Measurements from ENCODE around the gene WDR70.
A peak's percentile ranks its signal among the peaks of the same experiment; 100 is the strongest.
"Not testable (repeated sequence)": the region's sequence is repeated elsewhere in the genome, so short reads cannot be mapped to it uniquely, and the experiment has no call there.

Gene WDR70

GRCh38 chr5:37379100-37379628 lies at the start of gene WDR70:
WDR70 (plus strand) TSS chr5:37379318; CDS start chr5:37379368, 50 bp downstream.
- in situ Hi-C loops (cut with HindIII; ENCODE audit: low pct_ligation_motif_present, low pct_unique_long_range_greater_than_20kb, low sequenced_read_pairs) = not testable (repeated sequence)
- peak; percentile 83 for DNase-seq

GRCh38 chr5:37334754-37335153 lies 44.4 kb upstream of the WDR70 start:
- in situ Hi-C loops (cut with HindIII; ENCODE audit: low pct_ligation_motif_present, low pct_unique_long_range_greater_than_20kb, low sequenced_read_pairs); DNase-seq: not testable (repeated sequence)

GRCh38 chr5:37342741-37343140 lies 36.4 kb upstream of the WDR70 start:
- DNase-seq; in situ Hi-C loops (cut with HindIII; ENCODE audit: low pct_ligation_motif_present, low pct_unique_long_range_greater_than_20kb, low sequenced_read_pairs): not testable (repeated sequence)

- no peak for DNase-seq
- in situ Hi-C loops (cut with HindIII; ENCODE audit: low pct_ligation_motif_present, low pct_unique_long_range_greater_than_20kb, low sequenced_read_pairs) = no loop called here
These were observed 24.0 kb upstream of the WDR70 start for GRCh38 chr5:37355161-37355560.

GRCh38 chr5:37370550-37370863 lies 8.6 kb upstream of the WDR70 start:
- in situ Hi-C loops (cut with HindIII; ENCODE audit: low pct_ligation_motif_present, low pct_unique_long_range_greater_than_20kb, low sequenced_read_pairs) = no loop called here
- peak; percentile 8 for DNase-seq

- in situ Hi-C loops (cut with HindIII; ENCODE audit: low pct_ligation_motif_present, low pct_unique_long_range_greater_than_20kb, low sequenced_read_pairs) = no loop called here
- DNase-seq = peak; percentile 94
These were observed 8.0 kb upstream of the WDR70 start, which contains the start of gene NUP155 for GRCh38 chr5:37370864-37371726. NUP155 (minus strand) TSS chr5:37371106; CDS start chr5:37370977, 129 bp downstream.

- no peak for DNase-seq
- in situ Hi-C loops (cut with HindIII; ENCODE audit: low pct_ligation_motif_present, low pct_unique_long_range_greater_than_20kb, low sequenced_read_pairs) = no loop called here
These were observed 4.0 kb upstream of the WDR70 start for GRCh38 chr5:37375091-37375490.

- DNase-seq; in situ Hi-C loops (cut with HindIII; ENCODE audit: low pct_ligation_motif_present, low pct_unique_long_range_greater_than_20kb, low sequenced_read_pairs): not testable (repeated sequence)
These were observed 1.1 kb upstream of the WDR70 start for GRCh38 chr5:37378066-37378465.

- no peak for DNase-seq
These were observed 12.5 kb downstream of the WDR70 start for GRCh38 chr5:37391591-37391990.

GRCh38 chr5:37396352-37396751 lies 17.2 kb downstream of the WDR70 start:
- in situ Hi-C loops (cut with HindIII; ENCODE audit: low pct_ligation_motif_present, low pct_unique_long_range_greater_than_20kb, low sequenced_read_pairs) = no loop called here
- no peak for DNase-seq

More at GRCh38 chr5:37391591-37391990, 12.5 kb downstream of the WDR70 start:
- in situ Hi-C loops (cut with HindIII; ENCODE audit: low pct_ligation_motif_present, low pct_unique_long_range_greater_than_20kb, low sequenced_read_pairs) = no loop called here

GRCh38 chr5:37400501-37400900 lies 21.4 kb downstream of the WDR70 start:
- in situ Hi-C loops (cut with HindIII; ENCODE audit: low pct_ligation_motif_present, low pct_unique_long_range_greater_than_20kb, low sequenced_read_pairs) = no loop called here
- no peak for DNase-seq

GRCh38 chr5:37412515-37412914 lies 33.4 kb downstream of the WDR70 start:
- in situ Hi-C loops (cut with HindIII; ENCODE audit: low pct_ligation_motif_present, low pct_unique_long_range_greater_than_20kb, low sequenced_read_pairs) = no loop called here
- DNase-seq = no peak

GRCh38 chr5:37415456-37415855 lies 36.3 kb downstream of the WDR70 start:
- DNase-seq; in situ Hi-C loops (cut with HindIII; ENCODE audit: low pct_ligation_motif_present, low pct_unique_long_range_greater_than_20kb, low sequenced_read_pairs): not testable (repeated sequence)

GRCh38 chr5:37417347-37417746 lies 38.2 kb downstream of the WDR70 start:
- in situ Hi-C loops (cut with HindIII; ENCODE audit: low pct_ligation_motif_present, low pct_unique_long_range_greater_than_20kb, low sequenced_read_pairs) = no loop called here
- DNase-seq = no peak

- no peak for DNase-seq
- in situ Hi-C loops (cut with HindIII; ENCODE audit: low pct_ligation_motif_present, low pct_unique_long_range_greater_than_20kb, low sequenced_read_pairs) = no loop called here
These were observed 45.3 kb downstream of the WDR70 start for GRCh38 chr5:37424441-37424840.

- in situ Hi-C loops (cut with HindIII; ENCODE audit: low pct_ligation_motif_present, low pct_unique_long_range_greater_than_20kb, low sequenced_read_pairs) = no loop called here
- DNase-seq = no peak
These were observed 48.9 kb downstream of the WDR70 start for GRCh38 chr5:37428044-37428443.

- in situ Hi-C loops (cut with HindIII; ENCODE audit: low pct_ligation_motif_present, low pct_unique_long_range_greater_than_20kb, low sequenced_read_pairs) = no loop called here
- no peak for DNase-seq
These were observed 56.1 kb downstream of the WDR70 start for GRCh38 chr5:37435261-37435660.

GRCh38 chr5:37436146-37436934 lies 57.2 kb downstream of the WDR70 start:
- in situ Hi-C loops (cut with HindIII; ENCODE audit: low pct_ligation_motif_present, low pct_unique_long_range_greater_than_20kb, low sequenced_read_pairs) = no loop called here
- DNase-seq = no peak

- no peak for DNase-seq
- in situ Hi-C loops (cut with HindIII; ENCODE audit: low pct_ligation_motif_present, low pct_unique_long_range_greater_than_20kb, low sequenced_read_pairs) = no loop called here
These were observed 58.6 kb downstream of the WDR70 start for GRCh38 chr5:37437711-37438110.
